K562 (cell line): ENCODE results near the gene MCL1. TPM values are rescaled to one million over a fixed set of nuclear protein-coding genes. Genes with fewer than 3 reads are reported as not detected.
A peak's percentile ranks its signal among the peaks of the same experiment; 100 is the strongest.

ENCODE experiments used
- ATF1 ChIP-seq, 2 experiments: fragments of 450-650 bp in 1 of 2; IDR thresholded peaks; 2 replicates each; pipeline ENCODE4 v1.6.1; 2016; ENCODE audit warnings: missing compliant biosample characterization in 1 of 2, missing genetic modification characterization in 1 of 2
- CAMTA2 ChIP-seq: fragments of 250-450 bp; sonication (Bioruptor Pico); conservative IDR thresholded peaks from 2 replicates; pipeline ENCODE4 v1.5.1; 2022
- CLOCK ChIP-seq: fragments of 250-450 bp; sonication (Bioruptor Pico); IDR thresholded peaks from 2 replicates; pipeline ENCODE4 v1.4.0; 2020; ENCODE audit warnings: mild to moderate bottlenecking, moderate library complexity, borderline replicate concordance
- CREB3L1 ChIP-seq: fragments of 450-650 bp; IDR thresholded peaks from 2 replicates; pipeline ENCODE4 v1.6.1; 2014; ENCODE audit warnings: low read depth, mild to moderate bottlenecking, moderate library complexity, borderline replicate concordance
- CSDE1 ChIP-seq, 2 experiments: fragments of 450-650 bp; IDR thresholded peaks; 2 replicates each; pipeline ENCODE4 v1.6.1; 2016; ENCODE audit warnings: mild to moderate bottlenecking in 1 of 2
- EGR1 ChIP-seq: fragments of 450-650 bp; conservative IDR thresholded peaks from 2 replicates; pipeline ENCODE4 v1.6.1; 2017; ENCODE audit warnings: mild to moderate bottlenecking
- FOXP4 ChIP-seq: sonication (generic); formaldehyde crosslinking; IDR thresholded peaks from 2 replicates; pipeline ENCODE4 v1.8.0; 2022; ENCODE audit warnings: mild to moderate bottlenecking, missing genetic modification reagents, borderline replicate concordance
- KDM5B ChIP-seq: fragments of 200-600 bp; sonication (generic); IDR thresholded peaks from 2 replicates; pipeline ENCODE4 v1.6.1; 2012; ENCODE audit warnings: low read depth, mild to moderate bottlenecking, moderate library complexity, low read length, control low read depth, inconsistent platforms; ENCODE audit not compliant: insufficient replicate concordance
- POLR3A ChIP-seq: IDR thresholded peaks from 2 replicates; pipeline ENCODE4 v1.6.1; 2011; ENCODE audit warnings: borderline replicate concordance, mild to moderate bottlenecking, moderate library complexity; ENCODE audit not compliant: insufficient read length, insufficient read depth; ENCODE audit errors: extremely low read depth
- SNIP1 ChIP-seq: fragments of 450-650 bp; IDR thresholded peaks from 2 replicates; pipeline ENCODE4 v1.7.1; 2017; ENCODE audit warnings: low read depth, mild to moderate bottlenecking
- U2AF2 ChIP-seq: fragments of 200-400 bp; formaldehyde crosslinking; optimal IDR thresholded peaks from 2 replicates; pipeline ENCODE3; 2017; ENCODE audit warnings: low read depth, mild to moderate bottlenecking, low read length
- WHSC1 ChIP-seq: IDR thresholded peaks from one replicate; pipeline ENCODE4 v1.6.1; 2012; ENCODE audit warnings: low read length, control low read depth, inconsistent platforms
- ZBTB1 ChIP-seq: sonication (generic); formaldehyde crosslinking; IDR thresholded peaks from 2 replicates; pipeline ENCODE4 v1.8.1; 2023; ENCODE audit warnings: missing genetic modification reagents, low read depth, mild to moderate bottlenecking, borderline replicate concordance
- ZBTB33 ChIP-seq: sonication (generic); formaldehyde crosslinking; IDR thresholded peaks from 2 replicates; pipeline ENCODE4 v1.8.1; 2023; ENCODE audit warnings: mild to moderate bottlenecking, missing genetic modification reagents
- ZNF143 ChIP-seq: sonication (generic); formaldehyde crosslinking; IDR thresholded peaks from 2 replicates; pipeline ENCODE4 v1.9.0; 2022; ENCODE audit warnings: mild to moderate bottlenecking, missing genetic modification reagents
- ZNF184 ChIP-seq: sonication (generic); formaldehyde crosslinking; IDR thresholded peaks from 2 replicates; pipeline ENCODE4 v1.5.0; 2020; ENCODE audit warnings: missing genetic modification reagents
- ZNF778 ChIP-seq: fragments of 450-650 bp; formaldehyde crosslinking; IDR thresholded peaks from 2 replicates; pipeline ENCODE4 v1.4.0; 2020; ENCODE audit warnings: mild to moderate bottlenecking, moderate library complexity
- polyA plus RNA-seq, 8 experiments: library from polyadenylated mRNA; depleted of rRNA in 4 of 8; stranded (reverse) in 5 of 8; unstranded in 3 of 8; fragments of >200 nt; fragmentation: Nextera tagmentation in 2 of 8; fragmentation: Illumina TruSeq in 1 of 8; extraction: Ambion mirVana in 2 of 8; extraction: Trizol in 1 of 8; gene quantifications; 2 replicates each; pipeline versions ENCODE4 v1.2.1 to v1.2.3, GENCODE V29; 2011 to 2014; ENCODE audit warnings: inconsistent platforms in 1 of 8, missing spikeins in 1 of 8
- total RNA-seq, 7 experiments: library from RNA; depleted of rRNA in 6 of 7; stranded (reverse); fragments of >200 nt in 6 of 7; fragmentation: Illumina TruSeq in 2 of 7; extraction: Trizol in 2 of 7; gene quantifications; 2 replicates each; pipeline versions ENCODE4 v1.2.1 to v1.2.3, GENCODE V29; 2011 to 2021; ENCODE audit warnings: low replicate concordance in 1 of 7

Gene MCL1
- total and polyA plus RNA-seq, 9 of the 15 experiments (the other 6 are each of a cell fraction or from before 2014, with no cell fraction given), result 27.1 to 224 (median 138) TPM

GRCh38 chr1:150560011-150560438 is 19.4 kb downstream of the MCL1 start (continued):
- TF ChIP-seq CSDE1 (IDR thresholded peaks at IDR 0.05) (no peak), ZBTB33 (CRISPR knock-in tag) (peak; percentile 54; the same call in 1 of the 2 replicates), KDM5B (no peak), CLOCK (CRISPR knock-in tag) (no peak), CAMTA2 (CRISPR knock-in tag) (no peak), ZNF143 (CRISPR knock-in tag) (0 out of 2 replicates have a peak, but pooled peaks have one; percentile 14), WHSC1 (no peak), SNIP1 (no peak), ZNF778 (CRISPR knock-in tag) (no peak), CREB3L1 (no peak), ZBTB1 (CRISPR knock-in tag) (no peak), ATF1 (CRISPR knock-in tag; IDR thresholded peaks at IDR 0.05) (no peak), ATF1 (tag; IDR thresholded peaks at IDR 0.05) (no peak), POLR3A (no peak), U2AF2 (no peak), FOXP4 (CRISPR knock-in tag) (no peak), ZNF184 (CRISPR knock-in tag) (no peak), EGR1 (no peak)
